T1000 (cell line): Measurements from ENCODE around the gene C6orf120.

Experiments
- DNase-seq: peaks from one replicate; lab custom pipeline; 2025; ENCODE audit warnings: mixed read lengths; lab: John Stamatoyannopoulos, UW

The C6orf120 gene

GRCh38 chr6:169725125-169726048 is 23.5 kb downstream of the C6orf120 start:
- DNase-seq = no peak

- no peak for DNase-seq
Measured at GRCh38 chr6:169726049-169726400, 24.1 kb downstream of the C6orf120 start.

GRCh38 chr6:169726963-169727362 is 25.0 kb downstream of the C6orf120 start:
- DNase-seq = no peak

- DNase-seq = no peak
Measured at GRCh38 chr6:169729961-169730360, 28.0 kb downstream of the C6orf120 start.

GRCh38 chr6:169738204-169738975 is 36.5 kb downstream of the C6orf120 start:
- no peak for DNase-seq

- no peak for DNase-seq
Measured at GRCh38 chr6:169738976-169739529, 37.1 kb downstream of the C6orf120 start.

- DNase-seq = no peak
Measured at GRCh38 chr6:169741344-169741743, 39.4 kb downstream of the C6orf120 start.

GRCh38 chr6:169745405-169745804 is 43.5 kb downstream of the C6orf120 start:
- no peak for DNase-seq

- no peak for DNase-seq
Measured at GRCh38 chr6:169746556-169746955, 44.6 kb downstream of the C6orf120 start.

- DNase-seq = peak; percentile 88
Measured at GRCh38 chr6:169751242-169752073, 49.5 kb downstream of the C6orf120 start, which contains the start of the genes DYNLT2 and ERMARD. TSS of gene DYNLT2 (minus strand) at chr6:169751572. CDS start at chr6:169751458, 114 bp downstream. TSS of gene ERMARD (plus strand) at chr6:169751622. CDS start at chr6:169751658, 36 bp downstream.

GRCh38 chr6:169752074-169752623 is 50.2 kb downstream of the C6orf120 start:
- DNase-seq = no peak
